Measurements from ENCODE around the gene MAP7D1.

- TF ChIP-seq, protein P1, sequence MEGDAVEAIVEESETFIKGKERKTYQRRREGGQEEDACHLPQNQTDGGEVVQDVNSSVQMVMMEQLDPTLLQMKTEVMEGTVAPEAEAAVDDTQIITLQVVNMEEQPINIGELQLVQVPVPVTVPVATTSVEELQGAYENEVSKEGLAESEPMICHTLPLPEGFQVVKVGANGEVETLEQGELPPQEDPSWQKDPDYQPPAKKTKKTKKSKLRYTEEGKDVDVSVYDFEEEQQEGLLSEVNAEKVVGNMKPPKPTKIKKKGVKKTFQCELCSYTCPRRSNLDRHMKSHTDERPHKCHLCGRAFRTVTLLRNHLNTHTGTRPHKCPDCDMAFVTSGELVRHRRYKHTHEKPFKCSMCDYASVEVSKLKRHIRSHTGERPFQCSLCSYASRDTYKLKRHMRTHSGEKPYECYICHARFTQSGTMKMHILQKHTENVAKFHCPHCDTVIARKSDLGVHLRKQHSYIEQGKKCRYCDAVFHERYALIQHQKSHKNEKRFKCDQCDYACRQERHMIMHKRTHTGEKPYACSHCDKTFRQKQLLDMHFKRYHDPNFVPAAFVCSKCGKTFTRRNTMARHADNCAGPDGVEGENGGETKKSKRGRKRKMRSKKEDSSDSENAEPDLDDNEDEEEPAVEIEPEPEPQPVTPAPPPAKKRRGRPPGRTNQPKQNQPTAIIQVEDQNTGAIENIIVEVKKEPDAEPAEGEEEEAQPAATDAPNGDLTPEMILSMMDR (IDR thresholded peaks at IDR 0.05), result no peak
- no peak for TF ChIP-seq SIN3A (IDR thresholded peaks at IDR 0.05; ENCODE audit: borderline replicate concordance, insufficient read depth, low read depth, low read length)
Observed at GRCh38 chr1:36172983-36173382, 17.0 kb downstream of the MAP7D1 start.
